DOHH2 (cell line): ENCODE measurements around the gene MYCBPAP.

ENCODE experiments used
- CTCF ChIP-seq: fragments of 200-600 bp; sonication (generic); IDR thresholded peaks from one replicate; pipeline ENCODE4 v1.5.1; 2014; ENCODE audit warnings: antibody characterized with exemption, mild to moderate bottlenecking, low read depth, low read length; ENCODE audit not compliant: poor library complexity, severe bottlenecking
- EZH2phosphoT487 ChIP-seq: fragments of 200-600 bp; sonication (generic); IDR thresholded peaks from 2 replicates; pipeline ENCODE4 v1.6.1; 2017; ENCODE audit warnings: borderline replicate concordance, mild to moderate bottlenecking, antibody characterized with exemption, low read length, moderate library complexity, mixed read lengths

GRCh38 chr17:50481648-50482047 lies 26.6 kb upstream of the MYCBPAP start:
- TF ChIP-seq CTCF (no peak), EZH2phosphoT487 (no peak)
